Measurements from ENCODE around the gene ZBTB40.

Gene ZBTB40

DNA sequence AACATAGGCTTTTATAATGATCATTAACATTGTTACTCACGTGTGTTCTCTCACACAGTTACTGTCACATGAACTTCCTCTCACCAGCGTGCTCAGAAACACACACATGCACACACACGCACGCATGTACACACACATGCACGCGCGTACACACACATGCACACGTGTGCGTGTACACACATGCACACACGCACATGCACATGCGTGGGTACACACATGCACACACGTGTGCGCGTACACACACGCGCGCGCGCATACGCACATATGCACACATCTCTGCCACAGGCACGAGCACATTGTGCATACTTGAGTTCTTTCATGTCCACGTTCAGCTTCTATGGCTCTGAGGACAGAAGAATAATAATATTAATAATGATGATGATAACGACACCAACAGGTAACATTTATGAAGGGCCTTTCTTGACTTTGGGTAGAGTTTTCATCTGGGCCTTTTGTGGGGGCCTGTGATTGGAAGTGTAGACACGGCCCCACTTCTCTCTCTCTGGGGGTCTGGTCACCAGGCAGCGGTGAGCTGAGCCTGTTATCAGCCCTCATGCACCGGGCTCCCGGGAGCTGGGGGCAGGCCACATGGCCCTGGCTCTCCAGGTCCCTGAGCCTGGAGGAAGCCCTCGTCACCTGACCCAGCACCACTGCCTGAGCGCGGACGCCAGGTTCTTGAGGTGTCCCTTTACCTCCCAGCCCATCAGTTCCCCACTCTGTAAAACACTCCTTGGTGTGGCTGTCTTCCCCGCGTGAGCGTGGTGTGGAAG is 118.7 kb downstream of the ZBTB40 start:
- no peaks in the 10 kb centered on the region for H3K4me1 ChIP-seq (ENCODE audit: insufficient read depth, poor library complexity, severe bottlenecking)
- ATAC-seq (ENCODE audit: low read depth) (no peak), DNase-seq (ENCODE audit: low spot score) (no peak)
- H3K9me3 ChIP-seq (ENCODE audit: severe bottlenecking), result no peaks in the 10 kb centered on the region
- TF ChIP-seq, protein P1, sequence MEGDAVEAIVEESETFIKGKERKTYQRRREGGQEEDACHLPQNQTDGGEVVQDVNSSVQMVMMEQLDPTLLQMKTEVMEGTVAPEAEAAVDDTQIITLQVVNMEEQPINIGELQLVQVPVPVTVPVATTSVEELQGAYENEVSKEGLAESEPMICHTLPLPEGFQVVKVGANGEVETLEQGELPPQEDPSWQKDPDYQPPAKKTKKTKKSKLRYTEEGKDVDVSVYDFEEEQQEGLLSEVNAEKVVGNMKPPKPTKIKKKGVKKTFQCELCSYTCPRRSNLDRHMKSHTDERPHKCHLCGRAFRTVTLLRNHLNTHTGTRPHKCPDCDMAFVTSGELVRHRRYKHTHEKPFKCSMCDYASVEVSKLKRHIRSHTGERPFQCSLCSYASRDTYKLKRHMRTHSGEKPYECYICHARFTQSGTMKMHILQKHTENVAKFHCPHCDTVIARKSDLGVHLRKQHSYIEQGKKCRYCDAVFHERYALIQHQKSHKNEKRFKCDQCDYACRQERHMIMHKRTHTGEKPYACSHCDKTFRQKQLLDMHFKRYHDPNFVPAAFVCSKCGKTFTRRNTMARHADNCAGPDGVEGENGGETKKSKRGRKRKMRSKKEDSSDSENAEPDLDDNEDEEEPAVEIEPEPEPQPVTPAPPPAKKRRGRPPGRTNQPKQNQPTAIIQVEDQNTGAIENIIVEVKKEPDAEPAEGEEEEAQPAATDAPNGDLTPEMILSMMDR (IDR thresholded peaks at IDR 0.05; ENCODE audit: poor library complexity, severe bottlenecking), result no peak
- no peak overlapping the region for H3K4me3 ChIP-seq (ENCODE audit: severe bottlenecking)
- H3K27ac ChIP-seq (ENCODE audit: poor library complexity, severe bottlenecking), result no peak overlapping the region
- no peaks in the 10 kb centered on the region for H3K36me3 ChIP-seq (ENCODE audit: low read depth)
- no peaks in the 10 kb centered on the region for H3K27me3 ChIP-seq (ENCODE audit: insufficient read depth, poor library complexity, severe bottlenecking)

DNA sequence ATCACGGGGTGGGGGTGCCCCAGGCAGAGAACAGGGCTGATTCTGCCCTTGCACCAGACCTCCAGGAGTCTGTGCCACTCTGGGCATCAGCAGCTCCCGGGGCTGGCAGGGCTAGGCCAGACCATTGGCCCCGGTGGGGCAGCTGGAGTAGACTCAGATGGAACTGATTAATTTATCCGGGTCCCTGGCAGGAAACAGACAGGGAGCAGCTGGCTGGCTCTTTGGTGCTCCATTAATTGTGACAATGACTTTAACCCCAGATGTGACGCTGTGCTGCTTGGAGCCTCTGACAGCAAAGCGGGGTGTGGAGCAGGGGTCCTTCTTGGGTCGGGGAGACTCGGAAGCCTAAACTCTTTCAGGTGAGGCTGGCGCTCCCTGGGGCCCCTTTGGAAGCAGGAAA is 121.2 kb downstream of the ZBTB40 start:
- ATAC-seq (ENCODE audit: low read depth) (no peak), DNase-seq (ENCODE audit: low spot score) (no peak)
- Histone ChIP-seq H3K36me3 (ENCODE audit: low read depth) (no peaks in the 10 kb centered on the region), H3K4me3 (ENCODE audit: severe bottlenecking) (no peak overlapping the region), H3K27ac (ENCODE audit: poor library complexity, severe bottlenecking) (no peak overlapping the region), H3K9me3 (ENCODE audit: severe bottlenecking) (no peaks in the 10 kb centered on the region), H3K4me1 (ENCODE audit: insufficient read depth, poor library complexity, severe bottlenecking) (no peaks in the 10 kb centered on the region), H3K27me3 (ENCODE audit: insufficient read depth, poor library complexity, severe bottlenecking) (no peaks in the 10 kb centered on the region)
- TF ChIP-seq, protein P1 (IDR thresholded peaks at IDR 0.05; ENCODE audit: poor library complexity, severe bottlenecking), result no peak

DNA sequence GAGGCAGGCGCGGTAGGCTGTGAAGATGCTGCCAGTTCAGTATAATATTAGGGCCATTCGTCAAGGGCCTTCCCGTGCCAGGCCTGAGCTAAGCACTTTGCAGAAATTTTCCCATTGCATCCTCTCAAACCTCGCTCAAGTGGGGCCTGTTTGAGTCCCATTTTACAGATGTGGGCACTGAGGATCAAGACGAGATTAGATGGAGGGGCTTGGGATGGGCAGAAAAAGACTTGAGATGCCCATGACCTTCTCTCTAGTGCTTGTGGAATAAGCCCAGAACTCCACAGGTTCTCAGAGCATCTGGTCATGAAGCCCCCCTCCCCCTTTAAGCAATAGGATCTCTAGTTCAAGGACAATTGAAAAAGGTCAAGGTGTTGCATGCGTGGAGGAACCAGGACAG is 121.6 kb downstream of the ZBTB40 start:
- ATAC-seq (ENCODE audit: low read depth) (no peak), DNase-seq (ENCODE audit: low spot score) (no peak)
- no peaks in the 10 kb centered on the region for H3K4me1 ChIP-seq (ENCODE audit: insufficient read depth, poor library complexity, severe bottlenecking)
- no peaks in the 10 kb centered on the region for H3K27me3 ChIP-seq (ENCODE audit: insufficient read depth, poor library complexity, severe bottlenecking)
- TF ChIP-seq, protein P1 (IDR thresholded peaks at IDR 0.05; ENCODE audit: poor library complexity, severe bottlenecking), result no peak
- H3K36me3 ChIP-seq (ENCODE audit: low read depth), result no peaks in the 10 kb centered on the region
- H3K4me3 ChIP-seq (ENCODE audit: severe bottlenecking), result no peak overlapping the region
- H3K9me3 ChIP-seq (ENCODE audit: severe bottlenecking), result no peaks in the 10 kb centered on the region
- no peak overlapping the region for H3K27ac ChIP-seq (ENCODE audit: poor library complexity, severe bottlenecking)

DNA sequence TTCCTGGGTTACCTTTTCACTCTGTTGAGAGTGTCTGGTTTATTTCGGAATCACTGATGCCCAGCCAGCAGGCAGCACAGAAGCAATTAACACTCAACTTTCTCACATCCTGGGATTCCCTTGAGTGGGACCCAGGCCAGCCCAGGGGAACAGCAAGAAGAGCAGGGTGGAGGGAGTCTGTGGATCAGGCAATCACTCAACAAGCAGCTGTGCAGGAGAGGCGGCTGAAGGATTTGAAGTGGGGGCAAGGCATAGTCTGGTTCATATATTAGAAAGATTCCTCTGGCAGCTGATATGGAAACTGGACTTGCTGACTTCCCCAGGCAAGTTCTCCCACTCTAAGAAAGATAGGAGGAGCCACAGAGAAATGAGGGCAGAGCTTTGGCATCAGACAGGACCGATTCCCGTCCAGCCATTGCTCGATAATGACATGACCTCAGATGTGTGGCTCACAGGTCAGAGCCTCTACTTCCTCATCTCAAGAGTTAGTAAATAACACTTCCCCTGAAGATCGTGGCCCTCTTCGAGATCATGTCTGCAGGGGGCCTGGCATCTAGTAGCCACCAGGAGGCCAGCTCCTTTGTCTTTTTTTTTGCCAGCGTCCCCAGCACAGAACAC is 124.0 kb downstream of the ZBTB40 start:
- TF ChIP-seq, protein P1 (IDR thresholded peaks at IDR 0.05; ENCODE audit: poor library complexity, severe bottlenecking), result no peak
- ATAC-seq (ENCODE audit: low read depth) (no peak), DNase-seq (ENCODE audit: low spot score) (no peak)
- no peak overlapping the region for H3K27ac ChIP-seq (ENCODE audit: poor library complexity, severe bottlenecking)
- H3K4me3 ChIP-seq (ENCODE audit: severe bottlenecking), result no peak overlapping the region
- H3K4me1 ChIP-seq (ENCODE audit: insufficient read depth, poor library complexity, severe bottlenecking), result no peaks in the 10 kb centered on the region
- H3K9me3 ChIP-seq (ENCODE audit: severe bottlenecking), result no peaks in the 10 kb centered on the region
- no peaks in the 10 kb centered on the region for H3K27me3 ChIP-seq (ENCODE audit: insufficient read depth, poor library complexity, severe bottlenecking)
- H3K36me3 ChIP-seq (ENCODE audit: low read depth), result no peaks in the 10 kb centered on the region

DNA sequence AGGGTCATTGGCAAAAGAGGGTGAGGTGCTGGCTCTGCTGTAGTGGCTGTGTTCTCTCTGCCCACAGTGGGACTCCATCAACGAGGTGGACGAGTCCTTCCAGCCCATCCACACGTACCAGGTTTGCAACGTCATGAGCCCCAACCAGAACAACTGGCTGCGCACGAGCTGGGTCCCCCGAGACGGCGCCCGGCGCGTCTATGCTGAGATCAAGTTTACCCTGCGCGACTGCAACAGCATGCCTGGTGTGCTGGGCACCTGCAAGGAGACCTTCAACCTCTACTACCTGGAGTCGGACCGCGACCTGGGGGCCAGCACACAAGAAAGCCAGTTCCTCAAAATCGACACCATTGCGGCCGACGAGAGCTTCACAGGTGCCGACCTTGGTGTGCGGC is 124.5 kb downstream of the ZBTB40 start:
- ATAC-seq (ENCODE audit: low read depth), result no peak
- Histone ChIP-seq H3K27ac (ENCODE audit: poor library complexity, severe bottlenecking) (no peak overlapping the region), H3K27me3 (ENCODE audit: insufficient read depth, poor library complexity, severe bottlenecking) (no peaks in the 10 kb centered on the region), H3K9me3 (ENCODE audit: severe bottlenecking) (no peaks in the 10 kb centered on the region), H3K4me3 (ENCODE audit: severe bottlenecking) (no peak overlapping the region), H3K36me3 (ENCODE audit: low read depth) (no peaks in the 10 kb centered on the region), H3K4me1 (ENCODE audit: insufficient read depth, poor library complexity, severe bottlenecking) (no peaks in the 10 kb centered on the region)
- TF ChIP-seq, protein P1 (IDR thresholded peaks at IDR 0.05; ENCODE audit: poor library complexity, severe bottlenecking), result no peak
- no peak for DNase-seq (ENCODE audit: low spot score)

All from RWPE2 (cell line).